Transverse colon (tissue), 4 donors: ENCODE measurements around the gene RNU1-3. TPM values are rescaled to one million over a fixed set of nuclear protein-coding genes. Genes with fewer than 3 reads are reported as not detected.
A peak's percentile ranks its signal among the peaks of the same experiment; 100 is the strongest.
"Not testable (repeated sequence)": the region's sequence is repeated elsewhere in the genome, so short reads cannot be mapped to it uniquely, and the experiment has no call there.

Source experiments
- DNase-seq: peaks from one replicate; pipeline ENCODE4 v3.0.0-alpha.2; 2019
- H3K27ac ChIP-seq, 4 donors: fragments of 200-600 bp; sonication (generic); 2 replicates each; pipeline ENCODE4 v1.5.1; 2016 to 2018; ENCODE audit warnings: inconsistent platforms in 4 of 4
- H3K27me3 ChIP-seq: fragments of 200-600 bp; sonication (generic); 2 replicates; pipeline ENCODE4 v1.5.1; 2017; ENCODE audit warnings: inconsistent platforms
- H3K36me3 ChIP-seq, 4 donors: fragments of 200-600 bp; sonication (generic); 2 replicates each; pipeline ENCODE4 v1.5.1; 2017 to 2019; ENCODE audit warnings: inconsistent platforms in 4 of 4
- H3K4me1 ChIP-seq, 4 donors: fragments of 200-600 bp; sonication (generic); 2 replicates each; pipeline ENCODE4 v1.5.1; 2017 to 2020; ENCODE audit warnings: inconsistent platforms in 4 of 4
- H3K4me3 ChIP-seq, 4 donors: fragments of 200-600 bp; sonication (generic); 1 replicate in 1 of 4; 2 replicates in 3 of 4; pipeline versions ENCODE4 v1.5.1 to v1.6.1; 2017 to 2019; ENCODE audit warnings: inconsistent platforms in 4 of 4
- H3K9me3 ChIP-seq, 2 donors: fragments of 200-600 bp; sonication (generic); 2 replicates each; pipeline ENCODE4 v1.5.1; 2017 to 2019; ENCODE audit warnings: inconsistent platforms in 2 of 2
- POLR2A ChIP-seq: fragments of 450-650 bp; IDR thresholded peaks from one replicate; pipeline ENCODE4 v1.6.1; 2016; ENCODE audit warnings: antibody characterized with exemption, mild to moderate bottlenecking, moderate library complexity
- WGBS, 2 donors: methylation state at CpG; one replicate each; pipeline ENCODE4 v1.1.5; 2018; ENCODE audit warnings: low coverage in 1 of 2; 5-methylcytosine and 5-hydroxymethylcytosine counted together
- in situ Hi-C, 4 donors: fragments of 200-750 bp; cut with MboI; loops; one replicate each; pipeline versions ENCODE4 v1.15.0 to v1.15.1; 2017; ENCODE audit warnings: low sequenced_read_pairs in 3 of 4, low pct_ligation_motif_present in 1 of 4, low pct_unique_long_range_greater_than_20kb in 1 of 4
- intact Hi-C: fragments of 100-400 bp; cut with DNase I; formaldehyde crosslinking; loops from one replicate; pipeline ENCODE4 v1.15.1; 2023; ENCODE audit warnings: low total_unique reads
- total RNA-seq, 4 donors: library from RNA; depleted of rRNA; stranded (reverse); fragments of >200 nt; gene quantifications; one replicate each; pipeline ENCODE4 v1.1.0, GENCODE V29; 2016

The RNU1-3 gene
- total RNA-seq, 4 donors from 2014 or later, result under 0.01 TPM; not detected in 1

DNA sequence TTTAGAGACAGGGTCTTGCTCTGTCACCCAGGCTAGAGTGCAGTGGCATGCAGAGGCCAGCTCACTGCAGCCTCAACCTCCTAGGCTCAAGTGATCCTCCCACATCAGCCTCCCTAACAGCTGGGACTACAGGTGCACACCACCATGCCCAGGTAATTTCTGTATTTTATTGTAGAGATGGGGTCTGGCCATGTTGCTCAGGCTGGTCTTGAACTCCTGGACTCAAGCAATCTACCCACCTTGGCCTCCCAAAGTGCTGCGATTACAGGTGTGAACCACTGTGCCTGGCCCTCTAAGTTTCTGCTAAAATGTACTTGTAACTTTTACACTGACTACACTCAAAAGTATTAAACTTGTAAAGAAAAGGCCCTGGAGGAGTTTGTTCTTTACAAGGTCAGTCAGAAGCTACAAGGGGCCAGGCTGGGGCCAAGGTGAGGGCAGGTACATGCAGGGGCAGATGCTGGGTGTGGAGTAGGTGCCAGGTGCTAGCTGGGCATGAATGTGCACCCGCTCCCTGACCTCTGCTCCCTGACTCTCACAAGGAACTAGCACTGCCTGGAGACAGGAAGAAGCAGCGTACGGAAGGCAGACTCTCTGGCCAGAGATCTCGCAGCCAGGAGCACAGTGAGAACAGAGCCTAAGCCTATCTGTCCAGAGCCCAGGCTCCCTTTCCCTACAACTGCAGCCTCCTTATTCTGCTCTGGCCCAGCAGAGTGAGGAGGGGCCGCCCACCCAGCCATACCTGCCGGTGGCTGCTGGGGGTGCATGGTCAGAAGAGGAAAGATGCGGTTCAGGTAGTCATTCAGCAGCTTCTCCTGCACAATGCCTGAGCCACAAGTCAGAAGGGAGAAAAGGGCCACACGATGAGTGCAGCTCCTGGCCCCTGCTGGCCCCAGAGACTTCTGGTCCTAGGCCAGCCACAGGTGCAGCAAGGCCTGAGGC, 24.5 kb downstream of the RNU1-3 start:
- H3K27me3 ChIP-seq, H3K36me3 ChIP-seq, in situ Hi-C loops, intact Hi-C loops, H3K9me3 ChIP-seq: not testable (repeated sequence)
- peak overlapping the region in 1 of 4 donors; percentile 62 for H3K4me3 ChIP-seq
- peak overlapping the region; percentile 45 to 66 (median 59) for H3K27ac ChIP-seq
- peaks cover 27 to 34% (median 31%) of the 10 kb centered on the region in 4 donors for H3K4me1 ChIP-seq
- peak; percentile 21 for TF ChIP-seq POLR2A
- DNase-seq, result peak; percentile 83
- 59 to 73% methylated on average over 2 to 8 of the region's 9 CpGs for WGBS, 2 donors

- DNase-seq, in situ Hi-C loops, H3K36me3 ChIP-seq, H3K27me3 ChIP-seq, intact Hi-C loops, H3K4me3 ChIP-seq, H3K9me3 ChIP-seq: not testable (repeated sequence)
- H3K4me1 ChIP-seq, result peaks cover 27 to 34% (median 31%) of the 10 kb centered on the region in 4 donors
- WGBS, 2 donors, result 89 to 90% methylated on average over 8 of the region's 8 CpGs
- peak overlapping the region in 1 of 4 donors; percentile 60 for H3K27ac ChIP-seq
These were observed 25.4 kb downstream of the RNU1-3 start for GRCh38 chr1:16641159-16641975.

DNA sequence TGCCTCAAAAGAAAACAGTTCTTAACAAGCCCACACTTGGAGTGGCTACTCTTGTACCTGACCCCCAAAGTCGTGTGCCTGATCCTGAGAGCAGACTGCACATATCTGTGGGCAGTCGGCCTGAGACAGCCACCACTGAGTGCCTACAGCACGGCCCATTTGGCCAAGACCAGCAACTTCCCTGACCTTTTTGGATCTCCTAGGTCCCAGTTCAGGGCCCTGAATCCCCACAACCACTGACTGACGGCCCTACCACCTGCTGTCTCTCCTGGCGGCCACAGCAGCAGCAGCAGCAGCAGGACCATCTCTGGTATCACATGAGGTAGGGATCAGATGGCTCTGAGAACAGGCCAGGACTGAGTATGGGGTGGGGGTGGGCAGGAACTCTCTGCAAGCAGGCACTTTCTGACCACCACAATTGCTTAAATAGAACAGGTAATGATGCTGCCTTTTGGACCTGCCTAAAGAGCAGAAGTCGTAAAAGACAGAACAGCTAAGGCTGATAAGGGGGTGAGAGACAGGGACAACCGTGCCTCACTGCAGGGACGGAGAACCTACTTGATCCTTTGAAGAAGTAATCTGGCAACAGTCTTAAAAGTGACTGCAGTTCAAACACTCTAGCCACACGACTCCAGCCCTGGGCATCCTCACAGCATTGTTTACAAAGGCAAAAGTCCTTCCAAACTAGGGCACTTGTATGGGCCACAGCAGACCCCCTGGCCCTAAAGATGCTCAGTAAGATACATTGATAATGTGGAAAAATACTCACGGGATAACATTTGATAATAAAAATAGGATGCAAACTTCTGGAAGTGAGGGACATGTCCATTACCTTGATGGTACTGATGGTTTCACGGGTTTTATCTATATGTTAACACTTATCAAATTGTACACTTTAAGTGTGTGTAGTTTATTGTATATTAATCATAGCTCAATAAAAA, 27.4 kb downstream of the RNU1-3 start:
- in situ Hi-C loops, result loop anchor here in 1 of 4 donors (10.0 kb wide), 1 partner anchor 85 kb away; no protein-coding TSS in a partner anchor
- whole genome bisulfite sequencing, 2 donors, result 70 to 73% methylated on average over 7 to 11 of the region's 11 CpGs
- H3K9me3 ChIP-seq, H3K4me3 ChIP-seq, H3K27ac ChIP-seq, H3K27me3 ChIP-seq, DNase-seq, intact Hi-C loops, H3K36me3 ChIP-seq: not testable (repeated sequence)
- H3K4me1 ChIP-seq, result peaks cover 21 to 27% (median 24%) of the 10 kb centered on the region in 4 donors

GRCh38 chr1:16637941-16638778, 28.6 kb downstream of the RNU1-3 start:
- not testable (repeated sequence) for DNase-seq
- H3K4me1 ChIP-seq, result peaks cover 13 to 17% (median 16%) of the 10 kb centered on the region in 4 donors

DNA sequence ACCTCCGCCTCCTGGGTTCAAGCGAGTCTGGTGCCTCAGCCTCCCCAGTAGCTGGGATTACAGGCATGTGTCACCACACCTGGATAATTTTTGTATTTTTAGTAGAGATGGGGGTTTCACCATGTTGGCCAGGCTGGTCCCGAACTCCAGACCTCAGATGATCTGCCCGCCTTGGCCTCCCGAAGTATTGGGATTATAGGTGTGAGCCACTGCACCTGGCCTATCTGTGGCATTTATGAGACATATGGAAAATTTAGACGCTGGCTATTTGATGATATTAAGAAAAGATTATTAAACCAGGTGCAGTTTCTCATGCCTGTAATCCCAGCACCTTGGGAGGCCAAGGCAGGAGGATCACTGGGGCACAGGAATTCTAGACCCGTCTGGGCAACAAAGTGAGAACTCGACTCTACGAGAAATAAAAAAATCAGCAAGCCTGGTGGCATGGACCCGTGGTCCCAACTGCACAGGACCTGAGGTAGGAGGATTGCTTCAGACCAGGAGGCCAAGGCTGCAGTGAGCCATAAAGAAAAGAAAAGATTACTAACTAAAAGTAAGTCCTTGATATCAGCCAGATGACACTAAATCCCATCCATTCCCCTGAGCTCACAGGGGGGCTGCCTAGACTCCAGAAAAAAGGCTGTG, 30.1 kb downstream of the RNU1-3 start:
- intact Hi-C loops, H3K27ac ChIP-seq, H3K4me1 ChIP-seq, H3K4me3 ChIP-seq, DNase-seq, H3K27me3 ChIP-seq, H3K9me3 ChIP-seq: not testable (repeated sequence)
- in situ Hi-C loops, result loop anchor here in 1 of 4 donors (10.0 kb wide), 1 partner anchor 88 kb away; no protein-coding TSS in a partner anchor
- H3K36me3 ChIP-seq, result peaks cover 0 to 21% (median 9%) of the 10 kb centered on the region in 4 donors
- 88 to 91% methylated on average over 10 of the region's 10 CpGs for WGBS, 2 donors

More at GRCh38 chr1:16637941-16638778, 28.6 kb downstream of the RNU1-3 start:
- WGBS, 2 donors, result 91 to 93% methylated on average over 3 to 6 of the region's 6 CpGs
- H3K27me3 ChIP-seq, H3K27ac ChIP-seq, H3K4me3 ChIP-seq, H3K36me3 ChIP-seq, intact Hi-C loops, H3K9me3 ChIP-seq: not testable (repeated sequence)
- in situ Hi-C loops, result loop anchor here in 1 of 4 donors (10.0 kb wide), 1 partner anchor 87 kb away; no protein-coding TSS in a partner anchor

- in situ Hi-C loops, result loop anchor here in 1 of 4 donors (10.0 kb wide), 1 partner anchor 89 kb away; no protein-coding TSS in a partner anchor
- H3K4me3 ChIP-seq, intact Hi-C loops, DNase-seq, H3K27ac ChIP-seq, H3K4me1 ChIP-seq, H3K9me3 ChIP-seq, H3K27me3 ChIP-seq: not testable (repeated sequence)
- 94% methylated on average over 5 of the region's 5 CpGs for WGBS, 2 donors
- peaks cover 0 to 28% (median 14%) of the 10 kb centered on the region in 4 donors for H3K36me3 ChIP-seq
These were observed 30.8 kb downstream of the RNU1-3 start for GRCh38 chr1:16635959-16636358.

GRCh38 chr1:16633540-16634282, 33.0 kb downstream of the RNU1-3 start:
- H3K4me3 ChIP-seq, H3K27ac ChIP-seq, DNase-seq, intact Hi-C loops, H3K4me1 ChIP-seq, H3K27me3 ChIP-seq, H3K9me3 ChIP-seq: not testable (repeated sequence)
- 95% methylated on average over 6 of the region's 6 CpGs for WGBS, 2 donors
- peaks cover 0 to 44% (median 25%) of the 10 kb centered on the region in 4 donors for H3K36me3 ChIP-seq
- in situ Hi-C loops, result loop anchor here in 1 of 4 donors (10.0 kb wide), 1 partner anchor 91 kb away; no protein-coding TSS in a partner anchor
